HEK293 (cell line): ENCODE measurements around the gene LYZL6.

Source experiments
- CTCF ChIA-PET: fragments of 350-600 bp; formaldehyde crosslinking; extraction: SDS; loops from one replicate; lab custom pipeline; 2021; ENCODE audit warnings: antibody characterized with exemption; lab: Yijun Ruan, JAX
- POLR2A ChIA-PET: fragments of 300-600 bp; formaldehyde crosslinking; extraction: SDS; loops from one replicate; lab custom pipeline; 2020; ENCODE audit warnings: antibody characterized with exemption, inconsistent platforms; lab: Yijun Ruan, JAX
- H3K27ac ChIP-seq: fragments of 200-500 bp; sonication (Bioruptor generic); 2 replicates; pipeline ENCODE4 v1.5.1; 2014; ENCODE audit warnings: low read depth, low read length, control low read depth, inconsistent platforms; ENCODE audit errors: extremely low read depth
- H3K36me3 ChIP-seq, 2 experiments: fragments of 200-500 bp in 1 of 2; sonication (Bioruptor generic) in 1 of 2; 1 replicate in 1 of 2; 2 replicates in 1 of 2; pipeline ENCODE4 v1.5.1; 2014 to 2017; ENCODE audit warnings: inconsistent platforms in 2 of 2, low read length in 2 of 2; ENCODE audit not compliant: control insufficient read depth in 2 of 2, insufficient read depth in 1 of 2
- H3K4me1 ChIP-seq: fragments of 200-500 bp; sonication (Bioruptor generic); 2 replicates; pipeline ENCODE4 v1.5.1; 2014; ENCODE audit warnings: mild to moderate bottlenecking, low read length, inconsistent platforms; ENCODE audit not compliant: control insufficient read depth, insufficient read depth
- H3K4me3 ChIP-seq: 2 replicates; pipeline ENCODE4 v1.5.1; 2011; ENCODE audit warnings: low read depth, mild to moderate bottlenecking, control low read depth, low read length, moderate library complexity
- H3K9me3 ChIP-seq: fragments of 200-500 bp; sonication (Bioruptor generic); 2 replicates; pipeline ENCODE4 v1.5.1; 2014; ENCODE audit warnings: low read depth, low read length, inconsistent platforms; ENCODE audit not compliant: control insufficient read depth, insufficient read depth
- HOXD13 ChIP-seq: sonication (generic); formaldehyde crosslinking; IDR thresholded peaks from 2 replicates; pipeline ENCODE4 v1.8.0; 2022; ENCODE audit warnings: missing genetic modification reagents, borderline replicate concordance
- ZBTB7A ChIP-seq: fragments of 450-650 bp; formaldehyde crosslinking; IDR thresholded peaks from 2 replicates; pipeline ENCODE4 v1.5.1; 2016; ENCODE audit warnings: low read depth, missing biosample characterization, missing genetic modification characterization
- ZFP37 ChIP-seq: fragments of 450-650 bp; formaldehyde crosslinking; IDR thresholded peaks from 2 replicates; pipeline ENCODE4 v1.5.1; 2016; ENCODE audit warnings: missing biosample characterization, missing genetic modification characterization
- ZNF132 ChIP-seq: fragments of 450-650 bp; formaldehyde crosslinking; IDR thresholded peaks from 2 replicates; pipeline ENCODE4 v1.5.1; 2017; ENCODE audit warnings: missing biosample characterization, missing genetic modification characterization, borderline replicate concordance
- ZNF155 ChIP-seq: fragments of 450-650 bp; formaldehyde crosslinking; IDR thresholded peaks from 2 replicates; pipeline ENCODE4 v1.5.1; 2016; ENCODE audit warnings: missing biosample characterization, missing genetic modification characterization
- ZNF211 ChIP-seq: fragments of 450-650 bp; formaldehyde crosslinking; IDR thresholded peaks from 2 replicates; pipeline ENCODE4 v1.5.1; 2016; ENCODE audit warnings: low read depth, missing biosample characterization, missing genetic modification characterization
- ZNF223 ChIP-seq: fragments of 450-650 bp; formaldehyde crosslinking; IDR thresholded peaks from 2 replicates; pipeline ENCODE4 v1.5.1; 2016; ENCODE audit warnings: missing biosample characterization, missing genetic modification characterization
- ZNF37A ChIP-seq: fragments of 450-650 bp; IDR thresholded peaks from 2 replicates; pipeline ENCODE4 v1.5.1; 2018; ENCODE audit warnings: missing biosample characterization, missing genetic modification characterization
- ZNF416 ChIP-seq: fragments of 450-650 bp; formaldehyde crosslinking; IDR thresholded peaks from 2 replicates; pipeline ENCODE4 v1.5.1; 2016; ENCODE audit warnings: missing biosample characterization, missing genetic modification characterization
- ZNF433 ChIP-seq: fragments of 450-650 bp; formaldehyde crosslinking; IDR thresholded peaks from 2 replicates; pipeline ENCODE4 v1.5.1; 2016; ENCODE audit warnings: missing biosample characterization, missing genetic modification characterization, low read depth
- ZNF48 ChIP-seq: fragments of 450-650 bp; formaldehyde crosslinking; IDR thresholded peaks from 2 replicates; pipeline ENCODE4 v1.5.1; 2016; ENCODE audit warnings: missing biosample characterization, missing genetic modification characterization
- ZNF549 ChIP-seq: fragments of 450-650 bp; IDR thresholded peaks from 2 replicates; pipeline ENCODE4 v1.5.1; 2018; ENCODE audit warnings: missing biosample characterization, missing genetic modification characterization, mild to moderate bottlenecking, inconsistent platforms, moderate library complexity
- ZNF621 ChIP-seq: fragments of 450-650 bp; formaldehyde crosslinking; IDR thresholded peaks from 2 replicates; pipeline ENCODE4 v1.5.1; 2017; ENCODE audit warnings: missing biosample characterization, missing genetic modification characterization
- ZNF677 ChIP-seq: fragments of 450-650 bp; IDR thresholded peaks from 2 replicates; pipeline ENCODE4 v1.5.0; 2018; ENCODE audit warnings: missing biosample characterization, mild to moderate bottlenecking, missing genetic modification characterization, moderate library complexity
- ZNF701 ChIP-seq: fragments of 450-650 bp; formaldehyde crosslinking; IDR thresholded peaks from 2 replicates; pipeline ENCODE4 v1.5.1; 2016; ENCODE audit warnings: missing biosample characterization, missing genetic modification characterization
- ZSCAN23 ChIP-seq: fragments of 450-650 bp; formaldehyde crosslinking; IDR thresholded peaks from 2 replicates; pipeline ENCODE4 v1.5.1; 2016; ENCODE audit warnings: missing biosample characterization, missing genetic modification characterization
- TF ChIP-seq, protein P1 (sequence below): fragments of 450-650 bp; formaldehyde crosslinking; optimal IDR thresholded peaks from 2 replicates; pipeline ENCODE3; 2016; ENCODE audit warnings: missing biosample characterization, mild to moderate bottlenecking, missing genetic modification characterization
- TF ChIP-seq, protein P2 (sequence below): fragments of 450-650 bp; formaldehyde crosslinking; IDR thresholded peaks from 2 replicates; pipeline ENCODE4 v1.5.1; 2016; ENCODE audit warnings: missing biosample characterization, missing genetic modification characterization
- TF ChIP-seq, protein P3 (sequence below): fragments of 450-650 bp; formaldehyde crosslinking; IDR thresholded peaks from 2 replicates; pipeline ENCODE4 v1.5.1; 2016; ENCODE audit warnings: missing biosample characterization, missing genetic modification characterization
- TF ChIP-seq, protein P4 (sequence below): fragments of 450-650 bp; formaldehyde crosslinking; IDR thresholded peaks from 2 replicates; pipeline ENCODE4 v1.5.1; 2016; ENCODE audit warnings: missing biosample characterization, missing genetic modification characterization, borderline replicate concordance
- TF ChIP-seq, protein P5 (sequence below): fragments of 450-650 bp; formaldehyde crosslinking; IDR thresholded peaks from 2 replicates; pipeline ENCODE4 v1.5.1; 2016; ENCODE audit warnings: missing biosample characterization, missing genetic modification characterization

Gene LYZL6

DNA sequence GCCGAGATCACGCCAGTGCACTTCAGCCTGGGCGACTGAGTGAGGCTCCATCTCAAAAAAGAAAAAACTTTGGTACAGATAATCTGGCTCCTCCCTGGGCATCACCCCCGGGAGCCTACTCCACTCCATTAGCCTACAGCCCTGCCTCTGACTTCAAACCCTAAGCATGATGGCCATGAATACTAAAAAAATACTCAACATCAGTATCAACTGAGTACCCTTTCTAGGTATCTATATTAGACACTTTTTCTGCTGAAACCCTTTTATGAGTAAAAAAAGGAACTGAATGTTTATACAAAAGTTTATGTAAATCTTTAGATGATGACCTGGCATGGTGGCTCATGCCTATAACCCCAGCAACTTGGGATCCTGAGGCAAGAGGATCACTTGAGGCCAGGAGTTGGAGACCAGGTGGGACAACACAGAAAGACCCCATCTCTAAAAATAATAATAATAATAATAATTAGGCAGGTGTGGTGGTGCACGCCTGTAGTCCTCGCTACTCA is 19.9 kb downstream of the LYZL6 start (continued):
- TF ChIP-seq ZNF621 (tag by site-specific recombination) (no peak), ZNF416 (no peak), ZNF155 (tag by site-specific recombination) (no peak), ZNF549 (tag by site-specific recombination) (no peak), ZFP37 (tag by site-specific recombination) (no peak), ZBTB7A (tag by site-specific recombination) (no peak), ZNF701 (tag by site-specific recombination) (no peak)
- TF ChIP-seq, protein P1, sequence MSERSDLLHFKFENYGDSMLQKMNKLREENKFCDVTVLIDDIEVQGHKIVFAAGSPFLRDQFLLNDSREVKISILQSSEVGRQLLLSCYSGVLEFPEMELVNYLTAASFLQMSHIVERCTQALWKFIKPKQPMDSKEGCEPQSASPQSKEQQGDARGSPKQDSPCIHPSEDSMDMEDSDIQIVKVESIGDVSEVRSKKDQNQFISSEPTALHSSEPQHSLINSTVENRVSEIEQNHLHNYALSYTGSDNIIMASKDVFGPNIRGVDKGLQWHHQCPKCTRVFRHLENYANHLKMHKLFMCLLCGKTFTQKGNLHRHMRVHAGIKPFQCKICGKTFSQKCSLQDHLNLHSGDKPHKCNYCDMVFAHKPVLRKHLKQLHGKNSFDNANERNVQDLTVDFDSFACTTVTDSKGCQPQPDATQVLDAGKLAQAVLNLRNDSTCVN (tag by site-specific recombination): no peak

DNA sequence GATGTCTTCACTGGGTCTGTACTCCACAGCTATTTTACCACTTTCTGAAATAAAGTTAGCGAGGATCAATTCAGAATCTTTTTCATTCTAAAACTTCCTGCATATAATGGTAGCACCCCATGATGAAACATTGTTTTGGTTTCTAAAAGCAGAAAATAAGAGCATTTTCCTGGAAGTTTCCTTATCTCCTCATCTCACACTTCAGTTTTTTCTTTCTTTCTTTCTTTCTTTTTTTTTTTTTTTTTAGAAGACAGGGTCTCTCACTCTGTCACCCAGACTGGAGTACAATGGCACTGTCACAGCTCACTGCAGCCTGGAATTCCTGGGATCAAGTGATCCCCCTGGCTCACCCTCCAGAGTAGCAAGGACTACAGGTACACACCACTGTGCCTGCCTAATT is 23.3 kb downstream of the LYZL6 start:
- TF ChIP-seq ZNF433 (tag by site-specific recombination) (no peak), HOXD13 (CRISPR knock-in tag) (no peak), ZNF37A (tag by site-specific recombination) (no peak), ZNF48 (no peak), ZNF223 (tag by site-specific recombination) (no peak), ZNF677 (tag by site-specific recombination) (no peak)
- TF ChIP-seq, protein P2, sequence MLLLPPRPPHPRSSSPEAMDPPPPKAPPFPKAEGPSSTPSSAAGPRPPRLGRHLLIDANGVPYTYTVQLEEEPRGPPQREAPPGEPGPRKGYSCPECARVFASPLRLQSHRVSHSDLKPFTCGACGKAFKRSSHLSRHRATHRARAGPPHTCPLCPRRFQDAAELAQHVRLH (tag by site-specific recombination): no peak
- TF ChIP-seq, protein P3, sequence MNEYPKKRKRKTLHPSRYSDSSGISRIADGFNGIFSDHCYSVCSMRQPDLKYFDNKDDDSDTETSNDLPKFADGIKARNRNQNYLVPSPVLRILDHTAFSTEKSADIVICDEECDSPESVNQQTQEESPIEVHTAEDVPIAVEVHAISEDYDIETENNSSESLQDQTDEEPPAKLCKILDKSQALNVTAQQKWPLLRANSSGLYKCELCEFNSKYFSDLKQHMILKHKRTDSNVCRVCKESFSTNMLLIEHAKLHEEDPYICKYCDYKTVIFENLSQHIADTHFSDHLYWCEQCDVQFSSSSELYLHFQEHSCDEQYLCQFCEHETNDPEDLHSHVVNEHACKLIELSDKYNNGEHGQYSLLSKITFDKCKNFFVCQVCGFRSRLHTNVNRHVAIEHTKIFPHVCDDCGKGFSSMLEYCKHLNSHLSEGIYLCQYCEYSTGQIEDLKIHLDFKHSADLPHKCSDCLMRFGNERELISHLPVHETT (tag by site-specific recombination): no peak
- TF ChIP-seq, protein P4, sequence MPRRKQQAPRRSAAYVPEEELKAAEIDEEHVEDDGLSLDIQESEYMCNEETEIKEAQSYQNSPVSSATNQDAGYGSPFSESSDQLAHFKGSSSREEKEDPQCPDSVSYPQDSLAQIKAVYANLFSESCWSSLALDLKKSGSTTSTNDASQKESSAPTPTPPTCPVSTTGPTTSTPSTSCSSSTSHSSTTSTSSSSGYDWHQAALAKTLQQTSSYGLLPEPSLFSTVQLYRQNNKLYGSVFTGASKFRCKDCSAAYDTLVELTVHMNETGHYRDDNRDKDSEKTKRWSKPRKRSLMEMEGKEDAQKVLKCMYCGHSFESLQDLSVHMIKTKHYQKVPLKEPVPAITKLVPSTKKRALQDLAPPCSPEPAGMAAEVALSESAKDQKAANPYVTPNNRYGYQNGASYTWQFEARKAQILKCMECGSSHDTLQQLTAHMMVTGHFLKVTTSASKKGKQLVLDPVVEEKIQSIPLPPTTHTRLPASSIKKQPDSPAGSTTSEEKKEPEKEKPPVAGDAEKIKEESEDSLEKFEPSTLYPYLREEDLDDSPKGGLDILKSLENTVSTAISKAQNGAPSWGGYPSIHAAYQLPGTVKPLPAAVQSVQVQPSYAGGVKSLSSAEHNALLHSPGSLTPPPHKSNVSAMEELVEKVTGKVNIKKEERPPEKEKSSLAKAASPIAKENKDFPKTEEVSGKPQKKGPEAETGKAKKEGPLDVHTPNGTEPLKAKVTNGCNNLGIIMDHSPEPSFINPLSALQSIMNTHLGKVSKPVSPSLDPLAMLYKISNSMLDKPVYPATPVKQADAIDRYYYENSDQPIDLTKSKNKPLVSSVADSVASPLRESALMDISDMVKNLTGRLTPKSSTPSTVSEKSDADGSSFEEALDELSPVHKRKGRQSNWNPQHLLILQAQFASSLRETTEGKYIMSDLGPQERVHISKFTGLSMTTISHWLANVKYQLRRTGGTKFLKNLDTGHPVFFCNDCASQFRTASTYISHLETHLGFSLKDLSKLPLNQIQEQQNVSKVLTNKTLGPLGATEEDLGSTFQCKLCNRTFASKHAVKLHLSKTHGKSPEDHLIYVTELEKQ (tag by site-specific recombination): no peak
- no peak overlapping the region for H3K4me3 ChIP-seq
- ChIA-PET CTCF (no interaction called here), POLR2A (no interaction called here)
- H3K9me3 ChIP-seq: no peaks in the 10 kb centered on the region
- no peak overlapping the region for H3K27ac ChIP-seq
- no peaks in the 10 kb centered on the region for H3K4me1 ChIP-seq
- peaks cover 29 to 70% of the 10 kb centered on the region in 2 experiments for H3K36me3 ChIP-seq

DNA sequence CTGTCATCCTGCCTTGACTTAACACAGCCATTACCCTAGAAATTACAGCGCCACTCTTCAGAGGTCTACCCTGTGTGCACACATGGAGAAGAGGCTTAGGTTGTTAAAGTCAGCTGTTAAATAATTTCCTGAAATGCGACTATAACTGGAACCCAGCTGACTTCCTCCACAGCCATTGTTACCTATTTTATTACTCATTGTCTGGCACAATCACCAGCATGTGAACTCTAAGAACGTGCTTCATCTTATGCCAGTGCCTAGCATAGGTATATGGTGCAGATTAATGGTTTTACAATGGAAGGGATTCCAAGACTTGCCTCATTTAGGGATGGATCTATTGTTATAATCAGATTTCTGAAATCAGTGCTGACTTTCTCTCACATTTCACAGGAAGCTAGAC is 24.8 kb downstream of the LYZL6 start:
- CTCF ChIA-PET: no interaction called here
- peaks cover 14 to 58% of the 10 kb centered on the region in 2 experiments for H3K36me3 ChIP-seq
- POLR2A ChIA-PET: interaction anchor here (0.6 kb wide), 1 partner anchor 600 kb away, joined by 3 read pairs; no protein-coding TSS in a partner anchor

More for the DNA sequence above, 24.8 kb downstream of the LYZL6 start:
- H3K4me1 ChIP-seq: no peaks in the 10 kb centered on the region
- no peaks in the 10 kb centered on the region for H3K9me3 ChIP-seq
- no peak overlapping the region for H3K27ac ChIP-seq
- no peak for TF ChIP-seq ZSCAN23 (tag by site-specific recombination)
- no peak for TF ChIP-seq ZNF132 (tag by site-specific recombination)
- TF ChIP-seq, protein P5, sequence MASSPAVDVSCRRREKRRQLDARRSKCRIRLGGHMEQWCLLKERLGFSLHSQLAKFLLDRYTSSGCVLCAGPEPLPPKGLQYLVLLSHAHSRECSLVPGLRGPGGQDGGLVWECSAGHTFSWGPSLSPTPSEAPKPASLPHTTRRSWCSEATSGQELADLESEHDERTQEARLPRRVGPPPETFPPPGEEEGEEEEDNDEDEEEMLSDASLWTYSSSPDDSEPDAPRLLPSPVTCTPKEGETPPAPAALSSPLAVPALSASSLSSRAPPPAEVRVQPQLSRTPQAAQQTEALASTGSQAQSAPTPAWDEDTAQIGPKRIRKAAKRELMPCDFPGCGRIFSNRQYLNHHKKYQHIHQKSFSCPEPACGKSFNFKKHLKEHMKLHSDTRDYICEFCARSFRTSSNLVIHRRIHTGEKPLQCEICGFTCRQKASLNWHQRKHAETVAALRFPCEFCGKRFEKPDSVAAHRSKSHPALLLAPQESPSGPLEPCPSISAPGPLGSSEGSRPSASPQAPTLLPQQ (tag by site-specific recombination): no peak
- TF ChIP-seq ZNF211: no peak
- TF ChIP-seq, all 188 proteins: peak for 0
- no peak overlapping the region for H3K4me3 ChIP-seq
